ENCODE results near the gene ABCC11. TPM values are rescaled to one million over a fixed set of nuclear protein-coding genes. Genes with fewer than 3 reads are reported as not detected.

ABCC11 gene
- total RNA-seq, 1 donor from 2014 or later: 0.72 TPM

DNA sequence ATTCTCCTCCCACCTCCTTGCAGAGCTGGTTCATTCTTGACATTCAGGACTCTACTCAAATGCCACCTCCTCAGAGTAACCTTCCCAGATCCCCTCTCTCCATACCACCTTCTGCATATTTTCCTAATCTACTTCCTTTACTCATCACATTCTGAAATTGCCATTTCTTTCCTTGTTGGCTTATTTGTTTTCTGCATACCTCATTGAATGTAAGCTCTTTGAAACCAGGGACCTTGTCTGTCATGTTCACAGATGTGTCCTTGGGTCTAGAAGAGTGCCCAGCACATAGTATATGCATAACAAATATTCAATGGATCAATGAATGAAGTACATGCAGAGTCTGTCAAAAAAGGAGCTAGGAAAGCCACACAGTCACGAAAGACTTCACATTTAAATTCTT lies 11.1 kb downstream of the ABCC11 start:
- DNase-seq (ENCODE audit: low spot score): no peak
- H3K27me3 Mint-ChIP-seq (ENCODE audit: unreplicated experiment): peaks cover 5% of the 10 kb centered on the region
- H3K9me3 Mint-ChIP-seq (ENCODE audit: unreplicated experiment): no peaks in the 10 kb centered on the region
- peaks cover 4% of the 10 kb centered on the region for H3K36me3 Mint-ChIP-seq (ENCODE audit: low read depth, unreplicated experiment)
- no peak overlapping the region for H3K27ac Mint-ChIP-seq (ENCODE audit: unreplicated experiment)
- H3K4me3 Mint-ChIP-seq (ENCODE audit: unreplicated experiment): no peak overlapping the region
- H3K4me1 Mint-ChIP-seq (ENCODE audit: unreplicated experiment): peaks cover 3% of the 10 kb centered on the region
- TF ChIP-seq, protein P1, sequence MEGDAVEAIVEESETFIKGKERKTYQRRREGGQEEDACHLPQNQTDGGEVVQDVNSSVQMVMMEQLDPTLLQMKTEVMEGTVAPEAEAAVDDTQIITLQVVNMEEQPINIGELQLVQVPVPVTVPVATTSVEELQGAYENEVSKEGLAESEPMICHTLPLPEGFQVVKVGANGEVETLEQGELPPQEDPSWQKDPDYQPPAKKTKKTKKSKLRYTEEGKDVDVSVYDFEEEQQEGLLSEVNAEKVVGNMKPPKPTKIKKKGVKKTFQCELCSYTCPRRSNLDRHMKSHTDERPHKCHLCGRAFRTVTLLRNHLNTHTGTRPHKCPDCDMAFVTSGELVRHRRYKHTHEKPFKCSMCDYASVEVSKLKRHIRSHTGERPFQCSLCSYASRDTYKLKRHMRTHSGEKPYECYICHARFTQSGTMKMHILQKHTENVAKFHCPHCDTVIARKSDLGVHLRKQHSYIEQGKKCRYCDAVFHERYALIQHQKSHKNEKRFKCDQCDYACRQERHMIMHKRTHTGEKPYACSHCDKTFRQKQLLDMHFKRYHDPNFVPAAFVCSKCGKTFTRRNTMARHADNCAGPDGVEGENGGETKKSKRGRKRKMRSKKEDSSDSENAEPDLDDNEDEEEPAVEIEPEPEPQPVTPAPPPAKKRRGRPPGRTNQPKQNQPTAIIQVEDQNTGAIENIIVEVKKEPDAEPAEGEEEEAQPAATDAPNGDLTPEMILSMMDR (IDR thresholded peaks at IDR 0.05; ENCODE audit: unreplicated experiment): no peak

DNA sequence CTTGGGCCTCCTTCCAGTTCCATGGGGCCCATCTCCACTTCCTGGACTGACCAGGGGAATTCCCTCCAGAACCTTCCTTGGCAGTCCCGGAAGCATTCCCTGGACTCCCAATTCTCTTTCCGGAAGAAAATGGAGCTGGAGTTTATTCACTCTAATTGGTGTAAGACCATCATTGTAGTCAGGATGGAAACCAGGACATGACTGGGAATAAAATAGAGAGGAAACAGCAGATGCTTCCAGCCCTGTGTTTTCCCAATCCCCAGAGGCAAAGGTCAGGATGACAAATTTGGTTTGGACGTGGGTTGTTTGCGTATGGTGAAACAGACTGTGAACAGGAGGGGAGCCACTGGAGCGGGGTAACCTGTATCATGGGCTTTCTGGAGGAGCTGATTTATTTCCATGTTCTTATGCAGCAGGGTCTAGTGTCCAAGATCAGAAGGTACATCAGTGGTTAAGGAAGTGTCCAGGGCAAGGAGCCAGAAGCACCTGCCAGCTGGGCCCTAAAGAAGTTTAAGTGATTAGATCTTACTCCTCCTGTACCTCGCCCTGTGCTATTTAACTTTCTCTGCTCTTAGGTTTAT lies 11.7 kb downstream of the ABCC11 start:
- no peak overlapping the region for H3K27ac Mint-ChIP-seq (ENCODE audit: unreplicated experiment)
- no peak for DNase-seq (ENCODE audit: low spot score)
- peaks cover 3% of the 10 kb centered on the region for H3K4me1 Mint-ChIP-seq (ENCODE audit: unreplicated experiment)
- TF ChIP-seq, protein P1 (IDR thresholded peaks at IDR 0.05; ENCODE audit: unreplicated experiment): no peak
- H3K27me3 Mint-ChIP-seq (ENCODE audit: unreplicated experiment): peaks cover 5% of the 10 kb centered on the region
- H3K36me3 Mint-ChIP-seq (ENCODE audit: low read depth, unreplicated experiment): peaks cover 4% of the 10 kb centered on the region
- H3K9me3 Mint-ChIP-seq (ENCODE audit: unreplicated experiment): no peaks in the 10 kb centered on the region
- H3K4me3 Mint-ChIP-seq (ENCODE audit: unreplicated experiment): no peak overlapping the region

DNA sequence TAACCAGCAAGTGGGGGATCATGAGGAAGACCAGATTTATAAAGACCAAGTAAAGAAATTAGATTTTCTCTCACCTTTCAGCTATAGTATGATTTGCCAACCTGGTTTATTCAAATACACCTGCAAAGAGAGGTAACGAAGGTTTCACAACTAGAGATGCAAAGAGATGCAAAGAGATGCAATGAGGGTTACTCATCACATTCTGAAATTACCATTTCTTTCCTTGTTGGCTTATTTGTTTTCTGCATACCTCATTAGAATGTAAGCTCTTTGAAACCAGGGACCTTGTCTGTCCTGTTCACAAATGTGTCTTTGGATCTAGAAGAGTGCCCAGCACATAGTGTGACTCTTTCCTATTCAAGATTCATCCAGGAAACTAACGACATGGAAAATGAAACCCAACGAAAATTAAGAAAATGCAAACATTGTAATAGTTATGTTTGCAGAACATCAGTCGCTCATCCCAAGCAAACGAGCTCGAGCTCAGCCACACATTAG lies 12.2 kb downstream of the ABCC11 start:
- no peak for DNase-seq (ENCODE audit: low spot score)
- TF ChIP-seq, protein P1 (IDR thresholded peaks at IDR 0.05; ENCODE audit: unreplicated experiment): no peak

DNA sequence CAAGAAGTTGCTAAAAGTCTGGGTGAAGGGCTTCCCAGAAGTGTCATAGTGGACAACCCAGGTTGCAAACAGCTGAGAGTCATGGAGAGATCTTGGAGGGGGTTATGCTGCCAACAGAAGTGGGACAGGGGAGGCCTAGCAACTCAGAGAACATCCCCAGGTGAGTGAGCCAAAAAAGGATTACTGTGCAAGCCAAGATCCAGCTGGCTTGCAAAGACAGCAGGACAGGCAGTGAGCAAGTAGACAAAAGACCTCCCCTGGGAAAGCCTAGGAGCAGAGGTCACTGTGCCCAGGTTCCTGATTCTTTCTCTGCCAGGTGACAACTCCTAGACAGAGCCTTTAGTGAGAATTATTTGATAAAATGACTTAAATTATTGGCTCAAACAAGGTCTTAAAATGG lies 12.7 kb downstream of the ABCC11 start:
- no peak overlapping the region for H3K27ac Mint-ChIP-seq (ENCODE audit: unreplicated experiment)
- peaks cover 1% of the 10 kb centered on the region for H3K36me3 Mint-ChIP-seq (ENCODE audit: low read depth, unreplicated experiment)
- no peak for DNase-seq (ENCODE audit: low spot score)
- no peaks in the 10 kb centered on the region for H3K9me3 Mint-ChIP-seq (ENCODE audit: unreplicated experiment)
- H3K4me1 Mint-ChIP-seq (ENCODE audit: unreplicated experiment): peaks cover 3% of the 10 kb centered on the region
- TF ChIP-seq, protein P1 (IDR thresholded peaks at IDR 0.05; ENCODE audit: unreplicated experiment): no peak
- no peak overlapping the region for H3K4me3 Mint-ChIP-seq (ENCODE audit: unreplicated experiment)
- peaks cover 5% of the 10 kb centered on the region for H3K27me3 Mint-ChIP-seq (ENCODE audit: unreplicated experiment)

More for the DNA sequence above, 12.2 kb downstream of the ABCC11 start:
- Mint-ChIP-seq H3K27me3 (ENCODE audit: unreplicated experiment) (peaks cover 5% of the 10 kb centered on the region), H3K4me1 (ENCODE audit: unreplicated experiment) (peaks cover 3% of the 10 kb centered on the region), H3K4me3 (ENCODE audit: unreplicated experiment) (no peak overlapping the region), H3K36me3 (ENCODE audit: low read depth, unreplicated experiment) (peaks cover 4% of the 10 kb centered on the region), H3K27ac (ENCODE audit: unreplicated experiment) (no peak overlapping the region), H3K9me3 (ENCODE audit: unreplicated experiment) (no peaks in the 10 kb centered on the region)

DNA sequence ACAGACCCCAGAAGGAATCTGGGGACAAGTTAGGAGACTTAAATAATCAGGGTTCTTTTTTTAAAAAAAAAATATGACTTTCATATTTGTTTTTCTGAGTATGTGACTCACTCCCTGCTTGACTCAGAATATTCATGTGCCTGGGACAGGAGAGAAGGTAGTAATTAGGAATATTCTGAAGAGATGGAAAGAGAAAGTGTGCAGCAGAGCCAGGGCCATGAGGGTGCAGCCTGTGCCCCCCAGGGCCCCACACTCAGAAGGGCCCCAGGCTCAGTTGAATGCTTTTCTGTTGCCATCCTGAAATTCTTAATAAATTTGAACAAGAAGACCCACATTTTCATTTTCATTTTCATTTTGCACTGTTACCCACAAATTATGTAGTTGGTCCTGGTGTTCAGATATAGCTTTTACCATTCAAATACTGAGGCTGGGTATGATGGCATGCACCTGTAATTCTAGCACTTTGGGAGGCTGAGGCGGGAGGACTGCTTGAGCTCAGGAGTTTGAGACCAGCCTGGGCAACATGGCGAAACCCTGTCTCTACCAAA lies 14.8 kb downstream of the ABCC11 start:
- Mint-ChIP-seq H3K36me3 (ENCODE audit: low read depth, unreplicated experiment) (no peaks in the 10 kb centered on the region), H3K27me3 (ENCODE audit: unreplicated experiment) (peaks cover 5% of the 10 kb centered on the region), H3K27ac (ENCODE audit: unreplicated experiment) (no peak overlapping the region), H3K9me3 (ENCODE audit: unreplicated experiment) (no peaks in the 10 kb centered on the region), H3K4me3 (ENCODE audit: unreplicated experiment) (no peak overlapping the region), H3K4me1 (ENCODE audit: unreplicated experiment) (peaks cover 3% of the 10 kb centered on the region)
- DNase-seq (ENCODE audit: low spot score): no peak
- TF ChIP-seq, protein P1 (IDR thresholded peaks at IDR 0.05; ENCODE audit: unreplicated experiment): no peak

All from endothelial cell (in vitro differentiated cells).